ENCODE data around the gene SMIM44. TPM values are rescaled to one million over a fixed set of nuclear protein-coding genes. Genes with fewer than 3 reads are reported as not detected.

SMIM44 gene
- total and polyA plus RNA-seq, 8 donors, result not detected

DNA sequence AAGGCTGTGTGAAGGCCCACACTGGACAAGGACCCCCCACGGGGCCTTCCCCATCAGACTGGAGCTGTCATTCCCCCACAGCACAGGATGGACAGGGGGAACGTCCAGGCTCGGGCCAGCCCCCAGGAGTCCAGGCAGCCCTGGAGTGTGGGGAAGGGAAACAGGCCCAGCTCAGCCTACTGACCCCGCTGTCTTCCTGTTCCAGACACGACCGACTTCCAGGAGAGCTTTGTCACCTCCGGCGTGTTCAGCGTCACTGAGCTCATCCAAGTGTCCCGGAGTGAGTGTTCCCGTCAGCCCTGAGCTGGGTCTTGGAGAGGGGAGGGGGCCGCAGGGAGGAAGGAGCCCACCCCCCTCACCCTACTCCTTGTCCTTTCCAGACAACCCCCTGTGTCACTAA, 49.9 kb downstream of the SMIM44 start:
- Histone ChIP-seq H3K4me1 (peaks cover 26 to 58% of the 10 kb centered on the region in 2 donors), H3K4me3 (no peak overlapping the region), H3K27ac (peak overlapping the region; percentile 24 to 92), H3K9me3 (no peaks in the 10 kb centered on the region), H3K27me3 (no peaks in the 10 kb centered on the region), H3K36me3 (peaks cover 0 to 66% of the 10 kb centered on the region in 2 donors)
- TF ChIP-seq, protein P1, sequence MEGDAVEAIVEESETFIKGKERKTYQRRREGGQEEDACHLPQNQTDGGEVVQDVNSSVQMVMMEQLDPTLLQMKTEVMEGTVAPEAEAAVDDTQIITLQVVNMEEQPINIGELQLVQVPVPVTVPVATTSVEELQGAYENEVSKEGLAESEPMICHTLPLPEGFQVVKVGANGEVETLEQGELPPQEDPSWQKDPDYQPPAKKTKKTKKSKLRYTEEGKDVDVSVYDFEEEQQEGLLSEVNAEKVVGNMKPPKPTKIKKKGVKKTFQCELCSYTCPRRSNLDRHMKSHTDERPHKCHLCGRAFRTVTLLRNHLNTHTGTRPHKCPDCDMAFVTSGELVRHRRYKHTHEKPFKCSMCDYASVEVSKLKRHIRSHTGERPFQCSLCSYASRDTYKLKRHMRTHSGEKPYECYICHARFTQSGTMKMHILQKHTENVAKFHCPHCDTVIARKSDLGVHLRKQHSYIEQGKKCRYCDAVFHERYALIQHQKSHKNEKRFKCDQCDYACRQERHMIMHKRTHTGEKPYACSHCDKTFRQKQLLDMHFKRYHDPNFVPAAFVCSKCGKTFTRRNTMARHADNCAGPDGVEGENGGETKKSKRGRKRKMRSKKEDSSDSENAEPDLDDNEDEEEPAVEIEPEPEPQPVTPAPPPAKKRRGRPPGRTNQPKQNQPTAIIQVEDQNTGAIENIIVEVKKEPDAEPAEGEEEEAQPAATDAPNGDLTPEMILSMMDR (IDR thresholded peaks at IDR 0.05), result no peak
- intact Hi-C loops (cut with DNase I), result no loop called here
- DNase-seq, result no peak
- no peak for ATAC-seq

Other genes starting within 250 kb of the SMIM44 start
- 100 to 1,000 TPM; 138 to 163 TPM for gene NFIC, start 116.9 kb downstream of the SMIM44 start, total RNA-seq
- gene NFIC, start 116.9 kb downstream of the SMIM44 start, polyA plus RNA-seq (ENCODE audit: insufficient read length in 6 of 6), result 10 to 100 TPM; 37.2 to 64.0 (median 51.5) TPM
- not detected for gene SMIM24, start 2.9 kb downstream of the SMIM44 start, total RNA-seq
- 1 to 10 TPM in 5 of 6 donors, under 1 TPM in 1; 0.78 to 4.6 (median 1.8) TPM for gene SMIM24, start 2.9 kb downstream of the SMIM44 start, polyA plus RNA-seq (ENCODE audit: insufficient read length in 6 of 6)
- gene DOHH, start 17.2 kb upstream of the SMIM44 start, total RNA-seq, result 10 to 100 TPM; 11.8 to 14.1 TPM
- gene DOHH, start 17.2 kb upstream of the SMIM44 start, polyA plus RNA-seq (ENCODE audit: insufficient read length in 6 of 6), result 1 to 10 TPM; 5.8 to 8.2 (median 7.3) TPM
- 10 to 100 TPM; 33.4 to 39.5 TPM for gene FZR1, start 22.9 kb upstream of the SMIM44 start, total RNA-seq
- 10 to 100 TPM; 42.7 to 56.6 (median 51.4) TPM for gene FZR1, start 22.9 kb upstream of the SMIM44 start, polyA plus RNA-seq (ENCODE audit: insufficient read length in 6 of 6)
- 1 to 10 TPM; 2.8 to 3.2 TPM for gene TEKTIP1, start 55.7 kb upstream of the SMIM44 start, total RNA-seq
- 1 to 10 TPM; 3.6 to 7.5 (median 6.0) TPM for gene TEKTIP1, start 55.7 kb upstream of the SMIM44 start, polyA plus RNA-seq (ENCODE audit: insufficient read length in 6 of 6)
- gene MFSD12, start 74.1 kb upstream of the SMIM44 start, total RNA-seq, result 10 to 100 TPM; 61.7 to 90.2 TPM
- gene MFSD12, start 74.1 kb upstream of the SMIM44 start, polyA plus RNA-seq (ENCODE audit: insufficient read length in 6 of 6), result 10 to 100 TPM; 32.2 to 56.4 (median 43.2) TPM
- 10 to 100 TPM; 50.9 to 74.8 TPM for gene HMG20B, start 89.5 kb upstream of the SMIM44 start, total RNA-seq
- 100 to 1,000 TPM in 1 of 6 donors, 10 to 100 TPM in 5; 75.3 to 104 (median 90.9) TPM for gene HMG20B, start 89.5 kb upstream of the SMIM44 start, polyA plus RNA-seq (ENCODE audit: insufficient read length in 6 of 6)
- gene GIPC3, start 102.0 kb upstream of the SMIM44 start, total RNA-seq, result 1 to 10 TPM; 3.1 TPM
- 1 to 10 TPM; 4.0 to 8.5 (median 5.1) TPM for gene GIPC3, start 102.0 kb upstream of the SMIM44 start, polyA plus RNA-seq (ENCODE audit: insufficient read length in 6 of 6)
- gene TBXA2R, start 123.4 kb upstream of the SMIM44 start, total RNA-seq, result 1 to 10 TPM; 5.3 to 7.9 TPM
- 1 to 10 TPM; 1.8 to 3.9 (median 3.4) TPM for gene TBXA2R, start 123.4 kb upstream of the SMIM44 start, polyA plus RNA-seq (ENCODE audit: insufficient read length in 6 of 6)
- gene CACTIN, start 143.3 kb upstream of the SMIM44 start, total RNA-seq, result 10 to 100 TPM; 19.8 to 21.6 TPM
- 10 to 100 TPM; 21.2 to 33.2 (median 27.8) TPM for gene CACTIN, start 143.3 kb upstream of the SMIM44 start, polyA plus RNA-seq (ENCODE audit: insufficient read length in 6 of 6)
- 10 to 100 TPM; 38.7 to 42.2 TPM for gene PIP5K1C, start 217.0 kb upstream of the SMIM44 start, total RNA-seq
- 10 to 100 TPM; 20.2 to 31.0 (median 25.5) TPM for gene PIP5K1C, start 217.0 kb upstream of the SMIM44 start, polyA plus RNA-seq (ENCODE audit: insufficient read length in 6 of 6)
- 10 to 100 TPM; 33.8 to 36.2 TPM for gene TJP3, start 224.9 kb upstream of the SMIM44 start, total RNA-seq
- 10 to 100 TPM; 11.2 to 17.9 (median 15.1) TPM for gene TJP3, start 224.9 kb upstream of the SMIM44 start, polyA plus RNA-seq (ENCODE audit: insufficient read length in 6 of 6)